OCI-LY7 (cell line): Measurements from ENCODE around the gene FAM114A1. TPM values are rescaled to one million over a fixed set of nuclear protein-coding genes. Genes with fewer than 3 reads are reported as not detected.

Experiments used
- BruUV-seq: library from RNA; stranded (reverse); fragments of 400-500 nt; replicated peaks from 2 replicates; lab custom pipeline; 2021; lab: Mats Ljungman, UMichigan
- CTCF ChIA-PET: fragments of 300-600 bp; sonication (Branson Sonifier 250); formaldehyde crosslinking; loops from one replicate; lab custom pipeline; 2022; ENCODE audit warnings: antibody characterized with exemption; ENCODE audit not compliant: unreplicated experiment; lab: Charles Lee
- POLR2A ChIA-PET: fragments of 300-600 bp; sonication (Branson Sonifier 250); formaldehyde crosslinking; loops from one replicate; lab custom pipeline; 2022; ENCODE audit warnings: antibody characterized with exemption; lab: Charles Lee
- DNase-seq: peaks from one replicate; pipeline ENCODE4 v3.0.0-alpha.2; 2015; ENCODE audit warnings: low spot score
- H2AFZ ChIP-seq: fragments of 200-600 bp; sonication (generic), shearing (Covaris generic); 2 replicates; pipeline ENCODE4 v1.6.1; 2014; ENCODE audit warnings: mild to moderate bottlenecking, antibody characterized with exemption, low read length, moderate library complexity
- H3K27ac ChIP-seq: fragments of 200-600 bp; sonication (generic); 2 replicates; pipeline ENCODE4 v1.5.1; 2014; ENCODE audit warnings: mixed run types, low read depth, mild to moderate bottlenecking, moderate library complexity, low read length, inconsistent platforms; ENCODE audit not compliant: poor library complexity, severe bottlenecking
- H3K36me3 ChIP-seq: fragments of 200-600 bp; sonication (generic); 2 replicates; pipeline ENCODE4 v1.6.1; 2014; ENCODE audit warnings: mild to moderate bottlenecking, antibody characterized with exemption, low read length, moderate library complexity, mixed read lengths; ENCODE audit not compliant: insufficient read depth
- H3K4me1 ChIP-seq: fragments of 200-600 bp; sonication (generic); 2 replicates; pipeline ENCODE4 v1.5.1; 2014; ENCODE audit warnings: mild to moderate bottlenecking, low read length; ENCODE audit not compliant: insufficient read depth, poor library complexity, severe bottlenecking
- H3K4me2 ChIP-seq: fragments of 200-600 bp; sonication (generic); 2 replicates; pipeline ENCODE4 v1.6.1; 2014; ENCODE audit warnings: mild to moderate bottlenecking, low read length
- H3K4me3 ChIP-seq: fragments of 200-600 bp; sonication (generic); 2 replicates; pipeline ENCODE4 v1.5.1; 2014; ENCODE audit warnings: mild to moderate bottlenecking, low read depth, low read length; ENCODE audit not compliant: poor library complexity, severe bottlenecking
- H3K79me2 ChIP-seq: fragments of 200-600 bp; sonication (generic); 2 replicates; pipeline ENCODE4 v1.6.1; 2016; ENCODE audit warnings: low read depth, mild to moderate bottlenecking, low read length, moderate library complexity, mixed read lengths; ENCODE audit not compliant: insufficient read depth
- H3K9me2 ChIP-seq: fragments of 200-600 bp; sonication (generic); 2 replicates; pipeline ENCODE4 v1.6.1; 2016; ENCODE audit warnings: mild to moderate bottlenecking, low read length, mixed read lengths; ENCODE audit not compliant: insufficient read depth
- H3K9me3 ChIP-seq: fragments of 200-600 bp; sonication (generic); 2 replicates; pipeline ENCODE4 v1.6.1; 2014; ENCODE audit warnings: mild to moderate bottlenecking, mixed run types, low read length, mixed read lengths
- H4K20me1 ChIP-seq: fragments of 200-600 bp; sonication (generic); 2 replicates; pipeline ENCODE4 v1.6.1; 2014; ENCODE audit warnings: mild to moderate bottlenecking, antibody characterized with exemption, low read length, moderate library complexity, mixed read lengths; ENCODE audit not compliant: insufficient read depth
- EZH2phosphoT487 ChIP-seq: fragments of 200-600 bp; sonication (generic); IDR thresholded peaks from 2 replicates; pipeline ENCODE4 v1.6.1; 2018; ENCODE audit warnings: low read depth, borderline replicate concordance, mild to moderate bottlenecking, mixed run types, antibody characterized with exemption, low read length, moderate library complexity, mixed read lengths
- intact Hi-C: fragments of 100-400 bp; cut with micrococcal nuclease; formaldehyde crosslinking; loops from one replicate; pipeline ENCODE4 v1.10.0; 2022; ENCODE audit not compliant: unreplicated experiment
- total RNA-seq, 2 experiments: library from RNA; depleted of rRNA in 1 of 2; stranded (reverse); fragments of >200 nt in 1 of 2; shearing (Covaris generic) in 1 of 2; gene quantifications; 2 replicates each; pipeline ENCODE4 v1.2.3, GENCODE V29; 2014 to 2022
- TF ChIP-seq, protein P1 (sequence below): fragments of 200-600 bp; sonication (generic); conservative IDR thresholded peaks from 2 replicates; pipeline ENCODE4 v1.5.1; 2014; ENCODE audit warnings: mild to moderate bottlenecking, antibody characterized with exemption, low read length, moderate library complexity, mixed read lengths

The FAM114A1 gene
- total RNA-seq, 2 experiments from 2014 or later, result not detected

DNA sequence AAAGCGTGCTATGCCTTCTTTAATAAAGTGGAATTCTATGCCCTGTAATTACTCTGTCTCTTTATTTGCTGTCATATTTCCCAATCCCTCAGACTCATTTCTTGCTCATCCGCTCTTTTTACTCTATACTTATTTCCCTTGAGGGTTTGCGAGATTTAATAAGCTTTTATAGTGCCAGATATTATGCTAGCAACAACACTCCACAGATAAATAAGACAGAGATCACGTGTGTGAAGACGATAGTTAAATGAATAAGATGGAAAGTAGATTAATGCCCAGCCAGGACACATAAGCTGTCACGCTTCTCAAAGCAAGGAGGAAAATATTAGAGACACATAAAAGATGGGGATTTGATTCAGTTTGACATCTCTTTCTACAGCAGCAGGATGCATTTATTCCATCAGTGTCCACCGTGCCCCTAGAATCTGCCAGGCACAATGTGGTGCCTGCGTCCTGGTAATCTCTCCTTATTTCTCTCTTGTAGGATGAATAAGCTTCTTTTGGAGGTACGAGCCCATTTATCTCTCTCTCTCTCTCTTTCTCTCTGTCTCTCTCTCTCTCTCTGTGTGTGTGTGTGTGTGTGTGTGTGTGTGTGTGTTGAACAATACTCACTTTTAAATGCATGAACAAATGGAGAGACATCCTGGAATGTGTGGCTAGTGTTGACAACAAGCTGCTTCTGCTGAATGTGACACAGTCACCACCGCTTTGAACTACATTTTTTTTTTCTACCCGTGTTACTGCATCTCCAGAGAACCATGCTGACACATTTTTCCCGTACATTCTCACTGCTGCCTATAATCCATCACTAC, 116.4 kb downstream of the FAM114A1 start:
- H3K4me3 ChIP-seq, result no peak overlapping the region
- H2AFZ ChIP-seq, result no peak overlapping the region
- H3K36me3 ChIP-seq, result peaks cover 42% of the 10 kb centered on the region
- H3K9me3 ChIP-seq, result no peaks in the 10 kb centered on the region
- no peak overlapping the region for H3K27ac ChIP-seq
- no TSS peak for BruUV-seq
- CTCF ChIA-PET, result interaction anchor here (0.6 kb wide), 1 partner anchor 648 kb away, joined by 4 read pairs; no protein-coding TSS in a partner anchor
- intact Hi-C loops, result no loop called here
- H3K79me2 ChIP-seq, result no peaks in the 10 kb centered on the region
- POLR2A ChIA-PET, result interaction anchor here (1.0 to 1.5 kb wide), 4 partner anchors 13 to 46 kb away, joined by 3 to 10 read pairs (median 6); no protein-coding TSS in a partner anchor
- H3K4me2 ChIP-seq, result no peak overlapping the region
- H4K20me1 ChIP-seq, result no peaks in the 10 kb centered on the region
- TF ChIP-seq, protein P1, sequence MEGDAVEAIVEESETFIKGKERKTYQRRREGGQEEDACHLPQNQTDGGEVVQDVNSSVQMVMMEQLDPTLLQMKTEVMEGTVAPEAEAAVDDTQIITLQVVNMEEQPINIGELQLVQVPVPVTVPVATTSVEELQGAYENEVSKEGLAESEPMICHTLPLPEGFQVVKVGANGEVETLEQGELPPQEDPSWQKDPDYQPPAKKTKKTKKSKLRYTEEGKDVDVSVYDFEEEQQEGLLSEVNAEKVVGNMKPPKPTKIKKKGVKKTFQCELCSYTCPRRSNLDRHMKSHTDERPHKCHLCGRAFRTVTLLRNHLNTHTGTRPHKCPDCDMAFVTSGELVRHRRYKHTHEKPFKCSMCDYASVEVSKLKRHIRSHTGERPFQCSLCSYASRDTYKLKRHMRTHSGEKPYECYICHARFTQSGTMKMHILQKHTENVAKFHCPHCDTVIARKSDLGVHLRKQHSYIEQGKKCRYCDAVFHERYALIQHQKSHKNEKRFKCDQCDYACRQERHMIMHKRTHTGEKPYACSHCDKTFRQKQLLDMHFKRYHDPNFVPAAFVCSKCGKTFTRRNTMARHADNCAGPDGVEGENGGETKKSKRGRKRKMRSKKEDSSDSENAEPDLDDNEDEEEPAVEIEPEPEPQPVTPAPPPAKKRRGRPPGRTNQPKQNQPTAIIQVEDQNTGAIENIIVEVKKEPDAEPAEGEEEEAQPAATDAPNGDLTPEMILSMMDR, result no peak
- TF ChIP-seq EZH2phosphoT487, result no peak
- H3K4me1 ChIP-seq, result peaks cover 13% of the 10 kb centered on the region
- no peak for DNase-seq
- no peaks in the 10 kb centered on the region for H3K9me2 ChIP-seq

DNA sequence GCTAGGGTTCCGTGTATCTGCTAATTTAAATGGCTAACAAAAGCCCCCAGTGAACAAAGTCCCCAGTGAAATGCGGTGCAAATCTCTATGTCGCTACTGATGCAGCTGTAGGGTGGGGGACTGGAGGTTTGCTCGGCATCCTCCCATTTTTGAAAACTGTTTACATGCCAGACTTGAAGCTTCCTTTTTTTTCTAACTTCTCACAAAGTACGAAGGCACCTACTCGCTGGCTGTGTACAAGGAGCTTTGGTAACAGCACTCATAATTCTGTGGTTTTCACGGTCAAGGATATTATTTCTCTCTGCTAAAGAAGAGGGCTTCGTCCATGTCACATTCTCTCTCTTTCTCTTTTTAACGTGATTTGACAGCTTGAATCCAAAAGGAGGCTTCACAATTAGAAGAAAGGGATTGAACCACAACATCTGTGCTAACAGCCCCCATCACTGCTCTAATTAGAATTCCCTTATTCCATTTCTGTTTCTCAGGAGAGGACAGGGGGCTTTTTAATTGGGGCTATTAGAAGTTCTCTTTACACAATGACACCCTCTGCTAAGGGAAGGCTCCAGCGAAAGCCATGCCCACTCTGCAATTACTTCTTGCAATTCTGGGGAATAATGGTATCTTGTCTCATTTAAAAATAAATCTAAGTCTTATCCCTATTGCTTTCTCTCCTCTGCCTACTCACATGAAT, 117.9 kb downstream of the FAM114A1 start:
- H3K36me3 ChIP-seq, result peaks cover 41% of the 10 kb centered on the region
- no peaks in the 10 kb centered on the region for H4K20me1 ChIP-seq
- H3K9me3 ChIP-seq, result no peaks in the 10 kb centered on the region
- H3K4me3 ChIP-seq, result no peak overlapping the region
- no peak overlapping the region for H2AFZ ChIP-seq
- H3K4me1 ChIP-seq, result peaks cover 13% of the 10 kb centered on the region
- intact Hi-C loops, result no loop called here
- DNase-seq, result no peak
- H3K4me2 ChIP-seq, result no peak overlapping the region
- ChIA-PET POLR2A (interaction anchor here (0.6 to 1.5 kb wide), 8 partner anchors 11 to 63 kb away, joined by 3 to 10 read pairs (median 4); no protein-coding TSS in a partner anchor), CTCF (interaction anchor here (0.9 kb wide), 1 partner anchor 39 kb away, joined by 3 read pairs; no protein-coding TSS in a partner anchor)
- H3K79me2 ChIP-seq, result no peaks in the 10 kb centered on the region
- no peak for TF ChIP-seq EZH2phosphoT487
- TF ChIP-seq, protein P1, result no peak
- no peaks in the 10 kb centered on the region for H3K9me2 ChIP-seq
- BruUV-seq, result no TSS peak
- H3K27ac ChIP-seq, result no peak overlapping the region
